GM23248 (cell line): Measurements from ENCODE around the gene NSUN2.

Experiments used
- EZH2 ChIP-seq: fragments of 200-600 bp; sonication (generic); IDR thresholded peaks from 2 replicates; pipeline ENCODE4 v1.6.1; 2018; ENCODE audit warnings: antibody characterized with exemption, mild to moderate bottlenecking; ENCODE audit not compliant: insufficient read depth, poor library complexity, severe bottlenecking
- EZH2phosphoT487 ChIP-seq: fragments of 200-600 bp; sonication (generic); IDR thresholded peaks from 2 replicates; pipeline ENCODE4 v1.6.1; 2018; ENCODE audit warnings: antibody characterized with exemption, moderate library complexity, mild to moderate bottlenecking, low read depth; ENCODE audit not compliant: insufficient read depth

GRCh38 chr5:6673031-6673430 is 40.2 kb upstream of the NSUN2 start:
- no peak for TF ChIP-seq EZH2
- no peak for TF ChIP-seq EZH2phosphoT487
